MM.1S (cell line): Measurements from ENCODE around the gene CLDN6.

ENCODE experiments used
- DNase-seq: peaks from one replicate; pipeline ENCODE4 v3.0.0-alpha.2; 2015
- H2AFZ ChIP-seq: fragments of 300-600 bp; sonication (generic); 2 replicates; pipeline ENCODE4 v1.6.0; 2016; ENCODE audit warnings: antibody characterized with exemption, low read length
- H3F3A ChIP-seq: fragments of 300-600 bp; sonication (generic); 2 replicates; pipeline ENCODE4 v1.6.1; 2016; ENCODE audit warnings: mild to moderate bottlenecking, antibody characterized with exemption, low read length, moderate library complexity, mixed read lengths; ENCODE audit not compliant: insufficient read depth
- H3K27ac ChIP-seq: fragments of 300-600 bp; sonication (generic); 2 replicates; pipeline ENCODE4 v1.5.1; 2016; ENCODE audit warnings: mild to moderate bottlenecking, low read length
- H3K27me3 ChIP-seq: fragments of 300-600 bp; sonication (generic); replicated peaks from 2 replicates; pipeline ENCODE4 v1.6.0; 2016; ENCODE audit warnings: low read length; ENCODE audit not compliant: insufficient read depth
- H3K36me3 ChIP-seq: fragments of 300-600 bp; sonication (generic); replicated peaks from 2 replicates; pipeline ENCODE4 v1.6.1; 2016; ENCODE audit warnings: mild to moderate bottlenecking, low read length, mixed read lengths; ENCODE audit not compliant: insufficient read depth
- H3K4me1 ChIP-seq: fragments of 300-600 bp; sonication (generic); 2 replicates; pipeline ENCODE4 v1.6.1; 2016; ENCODE audit warnings: low read length, mixed read lengths
- H3K4me2 ChIP-seq: fragments of 300-600 bp; sonication (generic); 2 replicates; pipeline ENCODE4 v1.6.0; 2016; ENCODE audit warnings: low read depth, low read length
- H3K4me3 ChIP-seq: fragments of 300-600 bp; sonication (generic); 2 replicates; pipeline ENCODE4 v1.5.1; 2016; ENCODE audit warnings: low read length, mixed read lengths
- H3K79me2 ChIP-seq: fragments of 300-600 bp; sonication (generic); 2 replicates; pipeline ENCODE4 v1.6.1; 2016; ENCODE audit warnings: mixed run types, low read length, mixed read lengths
- H3K9ac ChIP-seq: fragments of 300-600 bp; sonication (generic); 2 replicates; pipeline ENCODE4 v1.6.1; 2016; ENCODE audit warnings: low read length, mixed read lengths
- H3K9me2 ChIP-seq: fragments of 300-600 bp; sonication (generic); replicated peaks from 2 replicates; pipeline ENCODE4 v1.6.1; 2016; ENCODE audit warnings: mild to moderate bottlenecking, low read length, mixed read lengths; ENCODE audit not compliant: insufficient read depth
- H3K9me3 ChIP-seq: fragments of 300-600 bp; sonication (generic); replicated peaks from 2 replicates; pipeline ENCODE4 v1.6.1; 2016; ENCODE audit warnings: mild to moderate bottlenecking, low read length, mixed read lengths; ENCODE audit not compliant: insufficient read depth
- H4K20me1 ChIP-seq: fragments of 300-600 bp; sonication (generic); 2 replicates; pipeline ENCODE4 v1.6.1; 2016; ENCODE audit warnings: mild to moderate bottlenecking, low read length, moderate library complexity, mixed read lengths; ENCODE audit not compliant: insufficient read depth
- CTCF ChIP-seq: fragments of 300-600 bp; sonication (generic); IDR thresholded peaks from 2 replicates; pipeline ENCODE4 v1.5.1; 2016; ENCODE audit warnings: antibody characterized with exemption, low read length, mixed read lengths
- EZH2 ChIP-seq: fragments of 300-600 bp; sonication (generic); optimal IDR thresholded peaks from 2 replicates; pipeline ENCODE3; 2017; ENCODE audit warnings: low read depth, mild to moderate bottlenecking, antibody characterized with exemption, low read length, mixed read lengths
- EZH2phosphoT487 ChIP-seq: fragments of 300-600 bp; sonication (generic); IDR thresholded peaks from 2 replicates; pipeline ENCODE4 v1.6.1; 2018; ENCODE audit warnings: antibody characterized with exemption, low read length

CLDN6 gene

GRCh38 chr16:3046641-3047386, 28.8 kb upstream of the CLDN6 start:
- no peaks in the 10 kb centered on the region for H3K9me2 ChIP-seq
- H3K79me2 ChIP-seq, result no peaks in the 10 kb centered on the region
- no peak overlapping the region for H3K27ac ChIP-seq
- no peak overlapping the region for H3K9ac ChIP-seq
- H4K20me1 ChIP-seq, result no peaks in the 10 kb centered on the region
- H3K4me3 ChIP-seq, result no peak overlapping the region
- H3F3A ChIP-seq, result no peaks in the 10 kb centered on the region
- no peak for DNase-seq
- 0 out of 2 replicates have a peak, but pooled peaks cover 5% of the 10 kb centered on the region for H3K4me1 ChIP-seq
- TF ChIP-seq CTCF (no peak), EZH2 (peak; percentile 89), EZH2phosphoT487 (peak; percentile 66; the same call in 1 of the 2 replicates)
- peaks cover 92% of the 10 kb centered on the region for H3K27me3 ChIP-seq
- no peaks in the 10 kb centered on the region for H3K36me3 ChIP-seq
- H3K9me3 ChIP-seq, result no peaks in the 10 kb centered on the region
- H2AFZ ChIP-seq, result no peak overlapping the region
- H3K4me2 ChIP-seq, result no peak overlapping the region

- DNase-seq, result no peak
- peak within 1 kb of the TSS; percentile 88 for H3K4me2 ChIP-seq
- no peaks in the 10 kb centered on the region for H3K79me2 ChIP-seq
- no peaks in the 10 kb centered on the region for H3F3A ChIP-seq
- H3K27me3 ChIP-seq, result peaks cover 91% of the 10 kb centered on the region
- H2AFZ ChIP-seq, result peak within 1 kb of the TSS; percentile 27; the same call in 1 of the 2 replicates
- no peak within 1 kb of the TSS for H3K27ac ChIP-seq
- no peaks in the 10 kb centered on the region for H4K20me1 ChIP-seq
- no peaks in the 10 kb centered on the region for H3K9me2 ChIP-seq
- H3K4me3 ChIP-seq, result peak within 1 kb of the TSS; percentile 51
- H3K9me3 ChIP-seq, result no peaks in the 10 kb centered on the region
- TF ChIP-seq CTCF (no peak), EZH2 (peak; percentile 97), EZH2phosphoT487 (peak; percentile 74; the same call in 1 of the 2 replicates)
- no peaks in the 10 kb centered on the region for H3K36me3 ChIP-seq
- 0 out of 2 replicates have a peak, but pooled peaks cover 5% of the 10 kb centered on the region for H3K4me1 ChIP-seq
- H3K9ac ChIP-seq, result no peak within 1 kb of the TSS; the same call in 1 of the 2 replicates
Observed at GRCh38 chr16:3045758-3046640, 28.0 kb upstream of the CLDN6 start, which contains the start of gene MMP25. MMP25 (plus strand) TSS chr16:3046561; CDS start chr16:3046918, 357 bp downstream.

GRCh38 chr16:3044708-3045107, 26.7 kb upstream of the CLDN6 start:
- Histone ChIP-seq H3K36me3 (no peaks in the 10 kb centered on the region), H3K4me3 (no peak overlapping the region), H3K4me1 (0 out of 2 replicates have a peak, but pooled peaks cover 5% of the 10 kb centered on the region), H3K9ac (no peak overlapping the region), H2AFZ (no peak overlapping the region), H3K9me2 (no peaks in the 10 kb centered on the region), H4K20me1 (no peaks in the 10 kb centered on the region), H3K27me3 (peaks cover 89% of the 10 kb centered on the region), H3K9me3 (no peaks in the 10 kb centered on the region), H3K27ac (no peak overlapping the region), H3F3A (no peaks in the 10 kb centered on the region), H3K79me2 (no peaks in the 10 kb centered on the region), H3K4me2 (no peak overlapping the region)
- no peak for DNase-seq
- TF ChIP-seq EZH2 (no peak), EZH2phosphoT487 (no peak), CTCF (no peak)
